HCT116 (cell line): ENCODE measurements around the gene APP. TPM values are rescaled to one million over a fixed set of nuclear protein-coding genes. Genes with fewer than 3 reads are reported as not detected.

ENCODE experiments used
- ATAC-seq: fragments of 200-7000 bp; cut with Tn5 transposase; 2 replicates; pipeline ENCODE4 v1.9.1; 2020; ENCODE audit warnings: mild to moderate bottlenecking, moderate library complexity
- BruUV-seq: library from RNA; stranded (reverse); fragments of 400-500 nt; replicated peaks from 2 replicates; lab custom pipeline; 2021; lab: Mats Ljungman, UMichigan
- CTCF ChIA-PET: fragments of 300-600 bp; sonication (Branson Sonifier 250); formaldehyde crosslinking; loops from one replicate; lab custom pipeline; 2021; ENCODE audit warnings: antibody characterized with exemption; lab: Charles Lee
- POLR2A ChIA-PET: fragments of 300-600, 350-600 bp; sonication (Branson Sonifier 250); formaldehyde crosslinking; loops from one replicate; lab custom pipeline; 2021; ENCODE audit warnings: antibody characterized with exemption; lab: Charles Lee
- RAD21 ChIA-PET, 2 experiments: fragments of 300-600 bp; sonication (Branson Sonifier 250); formaldehyde crosslinking; loops; one replicate each; lab custom pipeline; 2023; ENCODE audit warnings: low total read pairs in 2 of 2; ENCODE audit not compliant: uncharacterized antibody in 2 of 2, unreplicated experiment in 2 of 2, low non-redundant PET in 1 of 2; lab: Charles Lee
- DNase-seq: peaks from one replicate; pipeline ENCODE4 v3.0.0-alpha.2; 2010; ENCODE audit warnings: low read depth, low spot score
- H2AFZ ChIP-seq: fragments of 200-600 bp; shearing (Covaris generic), sonication (generic); 2 replicates; pipeline ENCODE4 v1.6.1; 2017; ENCODE audit warnings: low read depth, mixed run types, mixed read lengths, antibody characterized with exemption, low read length; ENCODE audit not compliant: poor library complexity, severe bottlenecking
- H3K27ac ChIP-seq: 2 replicates; pipeline ENCODE4 v1.5.1; 2012; ENCODE audit warnings: low read depth, low read length
- H3K27me3 ChIP-seq: fragments of 200-600 bp; sonication (generic); 2 replicates; pipeline ENCODE4 v1.6.1; 2016; ENCODE audit warnings: mixed run types, low read length, mixed read lengths; ENCODE audit not compliant: insufficient read depth
- H3K36me3 ChIP-seq, 2 experiments: fragments of 200-500 bp in 1 of 2; fragments of 200-600 bp in 1 of 2; sonication (Bioruptor generic) in 1 of 2; sonication (generic) in 1 of 2; 2 replicates each; pipeline versions ENCODE4 v1.5.1 to v1.6.1; 2014 to 2016; ENCODE audit warnings: low read length in 2 of 2, inconsistent platforms in 1 of 2, mixed read lengths in 1 of 2, mixed run types in 1 of 2; ENCODE audit not compliant: insufficient read depth in 2 of 2, control insufficient read depth in 1 of 2
- H3K4me1 ChIP-seq, 2 experiments: fragments of 200-600 bp in 1 of 2; sonication (generic) in 1 of 2; 2 replicates each; pipeline versions ENCODE4 v1.5.1 to v1.6.1; 2012 to 2017; ENCODE audit warnings: low read length in 2 of 2, inconsistent platforms in 1 of 2, mild to moderate bottlenecking in 1 of 2, mixed read lengths in 1 of 2, mixed run types in 1 of 2, moderate library complexity in 1 of 2; ENCODE audit not compliant: insufficient read depth in 2 of 2, control insufficient read depth in 1 of 2
- H3K4me2 ChIP-seq: fragments of 200-600 bp; sonication (generic); 2 replicates; pipeline ENCODE4 v1.6.1; 2017; ENCODE audit warnings: mixed run types, low read length, mixed read lengths
- H3K4me3 ChIP-seq, 2 experiments: fragments of 200-600 bp in 1 of 2; sonication (generic) in 1 of 2; replicated peaks in 1 of 2; 2 replicates each; pipeline ENCODE4 v1.5.1; 2011 to 2016; ENCODE audit warnings: low read length in 2 of 2, control low read depth in 1 of 2, low read depth in 1 of 2, mild to moderate bottlenecking in 1 of 2, mixed read lengths in 1 of 2, mixed run types in 1 of 2
- H3K79me2 ChIP-seq: fragments of 200-600 bp; sonication (generic); 2 replicates; pipeline ENCODE4 v1.6.1; 2017; ENCODE audit warnings: mild to moderate bottlenecking, mixed run types, low read length, moderate library complexity, mixed read lengths; ENCODE audit not compliant: insufficient read depth
- H3K9ac ChIP-seq: fragments of 200-600 bp; sonication (generic); 2 replicates; pipeline ENCODE4 v1.6.1; 2016; ENCODE audit warnings: low read length, mixed read lengths
- H3K9me2 ChIP-seq: fragments of 200-600 bp; sonication (generic), shearing (Covaris generic); 2 replicates; pipeline ENCODE4 v1.6.1; 2017; ENCODE audit warnings: mixed run types, mild to moderate bottlenecking, moderate library complexity; ENCODE audit not compliant: insufficient read depth
- H3K9me3 ChIP-seq, 2 experiments: fragments of 200-500 bp in 1 of 2; fragments of 200-600 bp in 1 of 2; sonication (Bioruptor generic) in 1 of 2; sonication (generic) in 1 of 2; 2 replicates each; pipeline ENCODE4 v1.6.1; 2014 to 2017; ENCODE audit warnings: low read length in 2 of 2, mixed read lengths in 2 of 2, inconsistent platforms in 1 of 2, low read depth in 1 of 2, mild to moderate bottlenecking in 1 of 2, mixed run types in 1 of 2, moderate library complexity in 1 of 2; ENCODE audit not compliant: control insufficient read depth in 1 of 2, insufficient read depth in 1 of 2
- H4K20me1 ChIP-seq: fragments of 200-600 bp; sonication (generic), shearing (Covaris generic); 2 replicates; pipeline ENCODE4 v1.6.1; 2017; ENCODE audit warnings: mixed run types, mild to moderate bottlenecking, moderate library complexity; ENCODE audit not compliant: insufficient read depth
- CEBPB ChIP-seq: IDR thresholded peaks from 2 replicates; pipeline ENCODE4 v1.6.1; 2012; ENCODE audit warnings: low read depth
- EZH2phosphoT487 ChIP-seq: fragments of 200-600 bp; IDR thresholded peaks from 2 replicates; pipeline ENCODE4 v1.6.1; 2018; ENCODE audit warnings: antibody characterized with exemption, borderline replicate concordance
- POLR2A ChIP-seq: IDR thresholded peaks from 2 replicates; pipeline ENCODE4 v1.7.0; 2011; ENCODE audit warnings: borderline replicate concordance; ENCODE audit not compliant: insufficient read depth, insufficient read length; ENCODE audit errors: extremely low read depth
- POLR2AphosphoS5 ChIP-seq: IDR thresholded peaks from 2 replicates; pipeline ENCODE4 v1.6.1; 2011; ENCODE audit warnings: mild to moderate bottlenecking, low read depth, low read length, moderate library complexity
- RAD21 ChIP-seq: IDR thresholded peaks from 2 replicates; pipeline ENCODE4 v1.6.1; 2012; ENCODE audit warnings: low read depth, mild to moderate bottlenecking
- REST ChIP-seq: IDR thresholded peaks from 2 replicates; pipeline ENCODE4 v1.6.1; 2012; ENCODE audit warnings: low read depth
- SRF ChIP-seq: IDR thresholded peaks from 2 replicates; pipeline ENCODE4 v1.6.1; 2012; ENCODE audit warnings: low read depth
- ZBTB33 ChIP-seq: IDR thresholded peaks from 2 replicates; pipeline ENCODE4 v1.6.1; 2011; ENCODE audit warnings: mild to moderate bottlenecking, low read length, moderate library complexity; ENCODE audit not compliant: insufficient replicate concordance; ENCODE audit errors: extremely low read depth
- ZFX ChIP-seq: fragments of 450-650 bp; IDR thresholded peaks from 2 replicates; pipeline ENCODE4 v1.6.1; 2017
- intact Hi-C: fragments of 100-400 bp; cut with micrococcal nuclease; formaldehyde crosslinking; loops from 2 replicates; pipeline ENCODE4 v1.10.0; 2022
- total RNA-seq: library from RNA; stranded (reverse); gene quantifications from one replicate; pipeline ENCODE4 v1.2.1, GENCODE V29; 2021; ENCODE audit not compliant: unreplicated experiment

APP gene
- total RNA-seq, 1 experiment from 2014 or later = 267 TPM

GRCh38 chr21:26142363-26142762 is 28.2 kb downstream of the APP start:
- intact Hi-C loops = no loop called here
- POLR2A ChIA-PET = no interaction called here

GRCh38 chr21:26140926-26141325 is 29.6 kb downstream of the APP start:
- intact Hi-C loops = no loop called here
- peak overlapping the region; percentile 33 for H3K27ac ChIP-seq
- POLR2A ChIA-PET = interaction anchor here (1.1 kb wide), 1 partner anchor 149 kb away, joined by 3 read pairs; no protein-coding TSS in a partner anchor
- no peak for TF ChIP-seq POLR2AphosphoS5
- TF ChIP-seq CEBPB = no peak
- no peak for TF ChIP-seq ZFX
- no peak for TF ChIP-seq RAD21
- TF ChIP-seq SRF = no peak
- TF ChIP-seq REST = no peak
- TF ChIP-seq EZH2phosphoT487 = no peak

More at GRCh38 chr21:26142363-26142762, 28.2 kb downstream of the APP start:
- ATAC-seq (no peak), DNase-seq (no peak)
- Histone ChIP-seq H3K79me2 (peaks cover 98% of the 10 kb centered on the region), H3K36me3 (no peaks in the 10 kb centered on the region; a peak in 1 of 4 replicates), H3K9me2 (no peaks in the 10 kb centered on the region), H4K20me1 (no peaks in the 10 kb centered on the region), H3K4me1 (peaks cover 26 to 48% of the 10 kb centered on the region in 2 experiments), H3K9ac (no peak overlapping the region), H3K4me2 (no peak overlapping the region), H3K9me3 (no peaks in the 10 kb centered on the region), H2AFZ (no peak overlapping the region)
- CTCF ChIA-PET = no interaction called here
- TF ChIP-seq POLR2A = no peak
- no peak for TF ChIP-seq ZBTB33
- TF ChIP-seq, all 23 proteins: peak for 0
- H3K27ac ChIP-seq = no peak overlapping the region
- RAD21 ChIA-PET = no interaction called here
- H3K4me3 ChIP-seq = no peak overlapping the region
- no TSS peak for BruUV-seq
- no peaks in the 10 kb centered on the region for H3K27me3 ChIP-seq

More at GRCh38 chr21:26140926-26141325, 29.6 kb downstream of the APP start:
- H3K4me3 ChIP-seq = peak overlapping the region in 1 of 2 experiments; percentile 9; a peak in 1 of 4 replicates
- no peak for ATAC-seq
- H3K9ac ChIP-seq = no peak overlapping the region; the same call in 1 of the 2 replicates
- CTCF ChIA-PET = interaction anchor here (0.6 kb wide), 1 partner anchor 176 kb away, joined by 3 read pairs; no protein-coding TSS in a partner anchor
- peaks cover 99% of the 10 kb centered on the region for H3K79me2 ChIP-seq
- DNase-seq = no peak
- H4K20me1 ChIP-seq = no peaks in the 10 kb centered on the region
- H3K27me3 ChIP-seq = no peaks in the 10 kb centered on the region
- no peaks in the 10 kb centered on the region for H3K9me3 ChIP-seq
- RAD21 ChIA-PET = no interaction called here
- no peaks in the 10 kb centered on the region; a peak in 1 of 4 replicates for H3K36me3 ChIP-seq
- peaks cover 32 to 49% of the 10 kb centered on the region in 2 experiments for H3K4me1 ChIP-seq
- no peak overlapping the region for H2AFZ ChIP-seq
- no peaks in the 10 kb centered on the region for H3K9me2 ChIP-seq
- no TSS peak for BruUV-seq
- H3K4me2 ChIP-seq = peak overlapping the region; percentile 53
